Thymus (tissue), 11 donors: ENCODE data around the gene CARMIL3. TPM values are rescaled to one million over a fixed set of nuclear protein-coding genes. Genes with fewer than 3 reads are reported as not detected.

Experiments used
- DNase-seq, 9 donors: peaks; one replicate each; pipeline ENCODE4 v3.0.0-alpha.2; 2013; ENCODE audit warnings: low spot score in 9 of 9, low read depth in 6 of 9, missing footprints in 1 of 9
- H3K27ac ChIP-seq, 2 donors: one replicate each; pipeline ENCODE4 v1.5.1; 2013; ENCODE audit warnings: control low read depth in 1 of 2, low read depth in 1 of 2, low read length in 1 of 2, mild to moderate bottlenecking in 1 of 2, moderate library complexity in 1 of 2
- H3K27me3 ChIP-seq, 2 donors: one replicate each; pipeline ENCODE4 v1.5.1; 2013; ENCODE audit warnings: low read length in 1 of 2; ENCODE audit not compliant: control insufficient read depth in 2 of 2, insufficient read depth in 1 of 2
- H3K36me3 ChIP-seq, 2 donors: one replicate each; pipeline ENCODE4 v1.5.1; 2013; ENCODE audit warnings: low read length in 1 of 2, mild to moderate bottlenecking in 1 of 2, moderate library complexity in 1 of 2; ENCODE audit not compliant: control insufficient read depth in 2 of 2, insufficient read depth in 2 of 2
- H3K4me1 ChIP-seq, 2 donors: one replicate each; pipeline ENCODE4 v1.5.1; 2013; ENCODE audit warnings: low read length in 2 of 2; ENCODE audit not compliant: control insufficient read depth in 2 of 2, insufficient read depth in 2 of 2
- H3K4me3 ChIP-seq, 2 donors: one replicate each; pipeline ENCODE4 v1.5.1; 2013; ENCODE audit warnings: low read length in 2 of 2, control low read depth in 1 of 2, mild to moderate bottlenecking in 1 of 2
- H3K9me3 ChIP-seq, 2 donors: one replicate each; pipeline ENCODE4 v1.5.1; 2013; ENCODE audit warnings: low read length in 1 of 2, mild to moderate bottlenecking in 1 of 2; ENCODE audit not compliant: control insufficient read depth in 2 of 2, insufficient read depth in 1 of 2
- WGBS: extraction: QIAGEN DNeasy Blood & Tissue Kit; methylation state at CpG from one replicate; pipeline ENCODE4 v1.1.7; 2013; 5-methylcytosine and 5-hydroxymethylcytosine counted together
- polyA plus RNA-seq: library from polyadenylated mRNA; stranded (reverse); fragments of 200-250 nt; gene quantifications from one replicate; pipeline ENCODE4 v1.2.3, GENCODE V29; 2013
- total RNA-seq: library from RNA; stranded (reverse); fragments of 120-200 nt; gene quantifications from one replicate; pipeline ENCODE4 v1.2.4, GENCODE V29; 2013
- donor health status: healthy.

The CARMIL3 gene
- total and polyA plus RNA-seq, 2 donors = 0.52 to 0.89 TPM

- no peak for DNase-seq
- H3K4me1 ChIP-seq = peaks cover 3 to 11% of the 10 kb centered on the region in 2 donors
- H3K4me3 ChIP-seq = no peak overlapping the region
- H3K27me3 ChIP-seq = peaks cover 0 to 22% of the 10 kb centered on the region in 2 donors
- H3K9me3 ChIP-seq = no peaks in the 10 kb centered on the region
- WGBS = 91% methylated on average over 3 of the region's 3 CpGs
- no peaks in the 10 kb centered on the region for H3K36me3 ChIP-seq
- H3K27ac ChIP-seq = no peak overlapping the region
These were observed 34.6 kb downstream of the CARMIL3 start for GRCh38 chr14:24086193-24086955.

- H3K9me3 ChIP-seq = no peaks in the 10 kb centered on the region
- no peak overlapping the region for H3K27ac ChIP-seq
- H3K4me1 ChIP-seq = peaks cover 3 to 6% of the 10 kb centered on the region in 2 donors
- H3K4me3 ChIP-seq = no peak overlapping the region
- H3K36me3 ChIP-seq = no peaks in the 10 kb centered on the region
- 96% methylated on average over 1 of the region's 1 CpG for WGBS
- no peak for DNase-seq
- peaks cover 0 to 16% of the 10 kb centered on the region in 2 donors for H3K27me3 ChIP-seq
These were observed 35.2 kb downstream of the CARMIL3 start for GRCh38 chr14:24087004-24087403.

- peaks cover 0 to 6% of the 10 kb centered on the region in 2 donors for H3K27me3 ChIP-seq
These were observed 36.3 kb downstream of the CARMIL3 start for GRCh38 chr14:24088095-24088494.

GRCh38 chr14:24089890-24090289, 38.1 kb downstream of the CARMIL3 start:
- no peak for DNase-seq
- no peak overlapping the region for H3K4me3 ChIP-seq
- H3K36me3 ChIP-seq = no peaks in the 10 kb centered on the region

More at GRCh38 chr14:24088095-24088494, 36.3 kb downstream of the CARMIL3 start:
- H3K4me1 ChIP-seq = peaks cover 3 to 6% of the 10 kb centered on the region in 2 donors
- no peak overlapping the region for H3K27ac ChIP-seq
- H3K36me3 ChIP-seq = no peaks in the 10 kb centered on the region
- no peak for DNase-seq
- WGBS = 100% methylated on average over 2 of the region's 2 CpGs
- no peaks in the 10 kb centered on the region for H3K9me3 ChIP-seq
- no peak overlapping the region for H3K4me3 ChIP-seq

GRCh38 chr14:24092110-24092504, 40.3 kb downstream of the CARMIL3 start:
- no peak overlapping the region for H3K27ac ChIP-seq
- no peaks in the 10 kb centered on the region for H3K9me3 ChIP-seq
- H3K27me3 ChIP-seq = no peaks in the 10 kb centered on the region
- DNase-seq = no peak
- no peaks in the 10 kb centered on the region for H3K36me3 ChIP-seq
- no peak overlapping the region for H3K4me3 ChIP-seq
- peaks cover 13 to 28% of the 10 kb centered on the region in 2 donors for H3K4me1 ChIP-seq

More at GRCh38 chr14:24089890-24090289, 38.1 kb downstream of the CARMIL3 start:
- Histone ChIP-seq H3K9me3 (no peaks in the 10 kb centered on the region), H3K4me1 (peaks cover 11 to 20% of the 10 kb centered on the region in 2 donors), H3K27ac (no peak overlapping the region), H3K27me3 (no peaks in the 10 kb centered on the region)
- 84% methylated on average over 6 of the region's 6 CpGs for WGBS

- Histone ChIP-seq H3K4me1 (peaks cover 13 to 28% of the 10 kb centered on the region in 2 donors), H3K9me3 (no peaks in the 10 kb centered on the region), H3K27ac (no peak overlapping the region), H3K36me3 (no peaks in the 10 kb centered on the region), H3K4me3 (no peak overlapping the region), H3K27me3 (no peaks in the 10 kb centered on the region)
- 84% methylated on average over 4 of the region's 4 CpGs for WGBS
- no peak for DNase-seq
These were observed 40.8 kb downstream of the CARMIL3 start for GRCh38 chr14:24092505-24093206.

- Histone ChIP-seq H3K4me3 (peak overlapping the region; percentile 54 to 90), H3K9me3 (no peaks in the 10 kb centered on the region)
- DNase-seq = no peak
These were observed 41.5 kb downstream of the CARMIL3 start for GRCh38 chr14:24093207-24093900.

GRCh38 chr14:24093901-24094840, 42.4 kb downstream of the CARMIL3 start, which contains the start of gene PCK2:
Gene PCK2, plus strand, starts transcription at chr14:24094311. Its CDS starts 95 bp downstream, at chr14:24094406.
- Histone ChIP-seq H3K4me3 (peak within 1 kb of the TSS; percentile 54 to 90), H3K27ac (peak within 1 kb of the TSS; percentile 66 to 97), H3K27me3 (no peaks in the 10 kb centered on the region), H3K4me1 (peaks cover 13 to 28% of the 10 kb centered on the region in 2 donors), H3K9me3 (no peaks in the 10 kb centered on the region), H3K36me3 (peaks cover 9 to 11% of the 10 kb centered on the region in 2 donors)
- DNase-seq = peak in 6 of 9 donors; percentile 23 to 75 (median 44)
- under 1% methylated on average over 68 of the region's 68 CpGs for WGBS

More at GRCh38 chr14:24093207-24093900, 41.5 kb downstream of the CARMIL3 start:
- Histone ChIP-seq H3K36me3 (peaks cover under 1 to 4% of the 10 kb centered on the region in 2 donors), H3K4me1 (peaks cover 13 to 28% of the 10 kb centered on the region in 2 donors), H3K27ac (peak overlapping the region; percentile 27 to 34), H3K27me3 (no peaks in the 10 kb centered on the region)
- 85% methylated on average over 19 of the region's 19 CpGs for WGBS
